ENCODE results near the gene RAB23. TPM values are rescaled to one million over a fixed set of nuclear protein-coding genes. Genes with fewer than 3 reads are reported as not detected.

The RAB23 gene
- total and polyA plus RNA-seq, 4 experiments from 2014 or later = 1.3 to 1.6 (median 1.3) TPM

- peaks cover 4 to 9% of the 10 kb centered on the region in 2 donors for H3K36me3 Mint-ChIP-seq
- POLR2A ChIA-PET (ENCODE audit: partially characterized antibody) = interaction anchor here (0.6 to 2.2 kb wide), 8 partner anchors 10 to 145 kb away, joined by 3 to 9 read pairs (median 4); partner anchors contain the start of genes PRIM2, RAB23 and ZNF451
- H3K4me1 ChIP-seq (ENCODE audit: insufficient read depth, low read length) = peaks cover 13% of the 10 kb centered on the region
- H3K27me3 Mint-ChIP-seq = no peaks in the 10 kb centered on the region
- H3K27ac ChIP-seq (ENCODE audit: low read depth, low read length) = peak within 1 kb of the TSS; percentile 57
- peaks cover 19 to 45% (median 27%) of the 10 kb centered on the region in 4 donors for H3K4me1 Mint-ChIP-seq
- peak within 1 kb of the TSS; percentile 55 to 71 for H3K4me3 ChIP-seq (ENCODE audit: low read length in 2 of 2)
- CTCF ChIA-PET (ENCODE audit: partially characterized antibody) = interaction anchor here (0.8 to 1.4 kb wide), 4 partner anchors 9 to 51 kb away, joined by 3 to 5 read pairs (median 4); no protein-coding TSS in a partner anchor
- no peaks in the 10 kb centered on the region for H3K9me3 ChIP-seq (ENCODE audit: control insufficient read depth in 1 of 2, low read length in 2 of 2)
- no peaks in the 10 kb centered on the region for H3K36me3 ChIP-seq (ENCODE audit: insufficient read depth, low read length)
- peak within 1 kb of the TSS; percentile 88 to 96 (median 92) for H3K4me3 Mint-ChIP-seq
- no peaks in the 10 kb centered on the region for H3K27me3 ChIP-seq (ENCODE audit: insufficient read depth, low read length)
- intact Hi-C loops (cut with micrococcal nuclease) = loop anchor here (1.0 kb wide), 4 partner anchors 50 to 145 kb away; partner anchors contain the start of genes KIAA1586, PRIM2, RAB23 and ZNF451
- DNase-seq = peak; percentile 83 to 93 (median 83)
- no peaks in the 10 kb centered on the region for H3K9me3 Mint-ChIP-seq
- H3K27ac Mint-ChIP-seq = peak within 1 kb of the TSS; percentile 78 to 98 (median 94)
These were observed 49.7 kb downstream of the RAB23 start, which contains the start of gene BAG2 for GRCh38 chr6:57172136-57173055. Gene BAG2, plus strand, starts transcription at chr6:57172326. Its CDS starts 372 bp downstream, at chr6:57172698.

GRCh38 chr6:57165080-57165479 lies 57.0 kb downstream of the RAB23 start:
- CTCF ChIA-PET (ENCODE audit: partially characterized antibody) = no interaction called here
- H3K4me3 Mint-ChIP-seq = no peak overlapping the region
- Histone ChIP-seq H3K4me1 (ENCODE audit: insufficient read depth, low read length) (no peaks in the 10 kb centered on the region), H3K27me3 (ENCODE audit: insufficient read depth, low read length) (no peaks in the 10 kb centered on the region), H3K36me3 (ENCODE audit: insufficient read depth, low read length) (peaks cover 4% of the 10 kb centered on the region), H3K9me3 (ENCODE audit: control insufficient read depth in 1 of 2, low read length in 2 of 2) (no peaks in the 10 kb centered on the region), H3K4me3 (ENCODE audit: low read length in 2 of 2) (no peak overlapping the region), H3K27ac (ENCODE audit: low read depth, low read length) (no peak overlapping the region)
- no peaks in the 10 kb centered on the region for H3K4me1 Mint-ChIP-seq
- no peaks in the 10 kb centered on the region for H3K27me3 Mint-ChIP-seq
- H3K27ac Mint-ChIP-seq = peak overlapping the region in 1 of 7 donors; percentile 19
- peaks cover 0 to 7% (median 3%) of the 10 kb centered on the region in 8 donors for H3K9me3 Mint-ChIP-seq
- peaks cover 51 to 53% of the 10 kb centered on the region in 2 donors for H3K36me3 Mint-ChIP-seq
- intact Hi-C loops (cut with micrococcal nuclease) = no loop called here
- no peak for DNase-seq
- POLR2A ChIA-PET (ENCODE audit: partially characterized antibody) = no interaction called here

- no peaks in the 10 kb centered on the region for H3K4me1 ChIP-seq (ENCODE audit: insufficient read depth, low read length)
- POLR2A ChIA-PET (ENCODE audit: partially characterized antibody) = no interaction called here
- H3K36me3 ChIP-seq (ENCODE audit: insufficient read depth, low read length) = peaks cover 4% of the 10 kb centered on the region
- H3K4me1 Mint-ChIP-seq = no peaks in the 10 kb centered on the region
- no peak overlapping the region for H3K4me3 ChIP-seq (ENCODE audit: low read length in 2 of 2)
- no peaks in the 10 kb centered on the region for H3K27me3 Mint-ChIP-seq
- H3K27me3 ChIP-seq (ENCODE audit: insufficient read depth, low read length) = no peaks in the 10 kb centered on the region
- peaks cover 48 to 55% of the 10 kb centered on the region in 2 donors for H3K36me3 Mint-ChIP-seq
- H3K9me3 ChIP-seq (ENCODE audit: control insufficient read depth in 1 of 2, low read length in 2 of 2) = no peaks in the 10 kb centered on the region
- H3K4me3 Mint-ChIP-seq = no peak overlapping the region
- H3K27ac ChIP-seq (ENCODE audit: low read depth, low read length) = no peak overlapping the region
- CTCF ChIA-PET (ENCODE audit: partially characterized antibody) = no interaction called here
- intact Hi-C loops (cut with micrococcal nuclease) = no loop called here
- no peak overlapping the region for H3K27ac Mint-ChIP-seq
- no peak for DNase-seq
- peaks cover 0 to 7% (median 3%) of the 10 kb centered on the region in 8 donors for H3K9me3 Mint-ChIP-seq
These were observed 58.2 kb downstream of the RAB23 start for GRCh38 chr6:57163956-57164355.

GRCh38 chr6:57162516-57162915 lies 59.6 kb downstream of the RAB23 start:
- Histone ChIP-seq H3K4me1 (ENCODE audit: insufficient read depth, low read length) (no peaks in the 10 kb centered on the region), H3K4me3 (ENCODE audit: low read length in 2 of 2) (no peak overlapping the region), H3K9me3 (ENCODE audit: control insufficient read depth in 1 of 2, low read length in 2 of 2) (no peaks in the 10 kb centered on the region), H3K27ac (ENCODE audit: low read depth, low read length) (no peak overlapping the region), H3K27me3 (ENCODE audit: insufficient read depth, low read length) (no peaks in the 10 kb centered on the region), H3K36me3 (ENCODE audit: insufficient read depth, low read length) (peaks cover 4% of the 10 kb centered on the region)
- H3K4me1 Mint-ChIP-seq = no peaks in the 10 kb centered on the region
- H3K36me3 Mint-ChIP-seq = peaks cover 57 to 59% of the 10 kb centered on the region in 2 donors
- H3K27ac Mint-ChIP-seq = no peak overlapping the region
- H3K4me3 Mint-ChIP-seq = no peak overlapping the region
- intact Hi-C loops (cut with micrococcal nuclease) = no loop called here
- peaks cover 0 to 7% (median 3%) of the 10 kb centered on the region in 8 donors for H3K9me3 Mint-ChIP-seq
- ChIA-PET CTCF (ENCODE audit: partially characterized antibody) (interaction anchor here (1.4 kb wide), 1 partner anchor 9 kb away, joined by 5 read pairs; the partner anchor contains the start of gene BAG2), POLR2A (ENCODE audit: partially characterized antibody) (interaction anchor here (1.6 kb wide), 1 partner anchor 10 kb away, joined by 9 read pairs; the partner anchor contains the start of gene BAG2)
- DNase-seq = no peak
- H3K27me3 Mint-ChIP-seq = no peaks in the 10 kb centered on the region

GRCh38 chr6:57162028-57162427 lies 60.1 kb downstream of the RAB23 start:
- Histone ChIP-seq H3K36me3 (ENCODE audit: insufficient read depth, low read length) (peaks cover 4% of the 10 kb centered on the region), H3K4me1 (ENCODE audit: insufficient read depth, low read length) (no peaks in the 10 kb centered on the region), H3K27me3 (ENCODE audit: insufficient read depth, low read length) (no peaks in the 10 kb centered on the region), H3K27ac (ENCODE audit: low read depth, low read length) (no peak overlapping the region), H3K9me3 (ENCODE audit: control insufficient read depth in 1 of 2, low read length in 2 of 2) (no peaks in the 10 kb centered on the region), H3K4me3 (ENCODE audit: low read length in 2 of 2) (no peak overlapping the region)
- Mint-ChIP-seq H3K4me3 (no peak overlapping the region), H3K27me3 (no peaks in the 10 kb centered on the region), H3K36me3 (peaks cover 54 to 57% of the 10 kb centered on the region in 2 donors), H3K4me1 (no peaks in the 10 kb centered on the region), H3K9me3 (peaks cover 0 to 7% (median 3%) of the 10 kb centered on the region in 8 donors), H3K27ac (no peak overlapping the region)
- no peak for DNase-seq
- CTCF ChIA-PET (ENCODE audit: partially characterized antibody) = interaction anchor here (1.4 kb wide), 1 partner anchor 9 kb away, joined by 5 read pairs; the partner anchor contains the start of gene BAG2
- intact Hi-C loops (cut with micrococcal nuclease) = no loop called here
- POLR2A ChIA-PET (ENCODE audit: partially characterized antibody) = interaction anchor here (1.6 kb wide), 1 partner anchor 10 kb away, joined by 9 read pairs; the partner anchor contains the start of gene BAG2

GRCh38 chr6:57159127-57159526 lies 63.0 kb downstream of the RAB23 start:
- ChIA-PET CTCF (ENCODE audit: partially characterized antibody) (no interaction called here), POLR2A (ENCODE audit: partially characterized antibody) (no interaction called here)
- H3K27ac Mint-ChIP-seq = no peak overlapping the region

GRCh38 chr6:57158658-57159057 lies 63.4 kb downstream of the RAB23 start:
- intact Hi-C loops (cut with micrococcal nuclease) = no loop called here
- no peaks in the 10 kb centered on the region for H3K9me3 ChIP-seq (ENCODE audit: control insufficient read depth in 1 of 2, low read length in 2 of 2)
- POLR2A ChIA-PET (ENCODE audit: partially characterized antibody) = no interaction called here
- peaks cover 13% of the 10 kb centered on the region for H3K36me3 ChIP-seq (ENCODE audit: insufficient read depth, low read length)
- no peaks in the 10 kb centered on the region for H3K27me3 ChIP-seq (ENCODE audit: insufficient read depth, low read length)
- no peak for DNase-seq
- Mint-ChIP-seq H3K9me3 (peaks cover 0 to 2% (median 0%) of the 10 kb centered on the region in 8 donors), H3K4me1 (no peaks in the 10 kb centered on the region), H3K4me3 (no peak overlapping the region), H3K27ac (no peak overlapping the region), H3K36me3 (peaks cover 40 to 44% of the 10 kb centered on the region in 2 donors), H3K27me3 (no peaks in the 10 kb centered on the region)
- no peaks in the 10 kb centered on the region for H3K4me1 ChIP-seq (ENCODE audit: insufficient read depth, low read length)
- CTCF ChIA-PET (ENCODE audit: partially characterized antibody) = no interaction called here
- no peak overlapping the region for H3K4me3 ChIP-seq (ENCODE audit: low read length in 2 of 2)
- no peak overlapping the region for H3K27ac ChIP-seq (ENCODE audit: low read depth, low read length)

More at GRCh38 chr6:57159127-57159526, 63.0 kb downstream of the RAB23 start:
- H3K36me3 ChIP-seq (ENCODE audit: insufficient read depth, low read length) = peaks cover 8% of the 10 kb centered on the region
- no peaks in the 10 kb centered on the region for H3K9me3 ChIP-seq (ENCODE audit: control insufficient read depth in 1 of 2, low read length in 2 of 2)
- no peak overlapping the region for H3K4me3 ChIP-seq (ENCODE audit: low read length in 2 of 2)
- no peaks in the 10 kb centered on the region for H3K27me3 ChIP-seq (ENCODE audit: insufficient read depth, low read length)
- DNase-seq = no peak
- no peaks in the 10 kb centered on the region for H3K4me1 ChIP-seq (ENCODE audit: insufficient read depth, low read length)
- Mint-ChIP-seq H3K9me3 (peaks cover 0 to 2% (median 0%) of the 10 kb centered on the region in 8 donors), H3K4me3 (no peak overlapping the region), H3K4me1 (no peaks in the 10 kb centered on the region), H3K27me3 (no peaks in the 10 kb centered on the region), H3K36me3 (peaks cover 40 to 44% of the 10 kb centered on the region in 2 donors)
- H3K27ac ChIP-seq (ENCODE audit: low read depth, low read length) = no peak overlapping the region
- intact Hi-C loops (cut with micrococcal nuclease) = no loop called here
